Spleen (tissue), 7 donors: ENCODE data around the gene BFSP1.

Source experiments
- POLR2A ChIP-seq, 3 donors: fragments of 450-650 bp; IDR thresholded peaks; one replicate each; pipeline ENCODE4 v1.5.1; 2017; ENCODE audit warnings: antibody characterized with exemption in 3 of 3, mild to moderate bottlenecking in 1 of 3
- POLR2AphosphoS5 ChIP-seq, 3 donors: sonication (generic); formaldehyde crosslinking; IDR thresholded peaks; one replicate each; pipeline ENCODE4 v1.5.1; 2017; ENCODE audit warnings: antibody characterized with exemption in 3 of 3
- TF ChIP-seq, protein P1 (sequence below), 11 experiments: fragments of 200-600 bp in 7 of 11; fragments of 450-650 bp in 4 of 11; sonication (generic) in 4 of 11; IDR thresholded peaks in 8 of 11; conservative IDR thresholded peaks in 3 of 11; 1 replicate in 7 of 11; 2 replicates in 4 of 11; pipeline versions ENCODE4 v1.4.0 to v1.8.0; 2016 to 2021; ENCODE audit warnings: antibody characterized with exemption in 11 of 11, inconsistent platforms in 4 of 11, mild to moderate bottlenecking in 1 of 11
- donor health status: DM: no; HTN: no; CAD: no; lungs with moderate emphysema.
- donor health status: DM: no; HTN: no; CAD: no.
- donor health status: DM: no; HTN: no; CAD: no.

- TF ChIP-seq, protein P1, sequence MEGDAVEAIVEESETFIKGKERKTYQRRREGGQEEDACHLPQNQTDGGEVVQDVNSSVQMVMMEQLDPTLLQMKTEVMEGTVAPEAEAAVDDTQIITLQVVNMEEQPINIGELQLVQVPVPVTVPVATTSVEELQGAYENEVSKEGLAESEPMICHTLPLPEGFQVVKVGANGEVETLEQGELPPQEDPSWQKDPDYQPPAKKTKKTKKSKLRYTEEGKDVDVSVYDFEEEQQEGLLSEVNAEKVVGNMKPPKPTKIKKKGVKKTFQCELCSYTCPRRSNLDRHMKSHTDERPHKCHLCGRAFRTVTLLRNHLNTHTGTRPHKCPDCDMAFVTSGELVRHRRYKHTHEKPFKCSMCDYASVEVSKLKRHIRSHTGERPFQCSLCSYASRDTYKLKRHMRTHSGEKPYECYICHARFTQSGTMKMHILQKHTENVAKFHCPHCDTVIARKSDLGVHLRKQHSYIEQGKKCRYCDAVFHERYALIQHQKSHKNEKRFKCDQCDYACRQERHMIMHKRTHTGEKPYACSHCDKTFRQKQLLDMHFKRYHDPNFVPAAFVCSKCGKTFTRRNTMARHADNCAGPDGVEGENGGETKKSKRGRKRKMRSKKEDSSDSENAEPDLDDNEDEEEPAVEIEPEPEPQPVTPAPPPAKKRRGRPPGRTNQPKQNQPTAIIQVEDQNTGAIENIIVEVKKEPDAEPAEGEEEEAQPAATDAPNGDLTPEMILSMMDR (IDR thresholded peaks at IDR 0.05 in 8 of 11, conservative IDR thresholded peaks at IDR 0.05 in 3 of 11), result no peak
- no peak for TF ChIP-seq POLR2A (IDR thresholded peaks at IDR 0.05)
- TF ChIP-seq POLR2AphosphoS5 (IDR thresholded peaks at IDR 0.05), result no peak
Observed at GRCh38 chr20:17465236-17465635, 65.9 kb downstream of the BFSP1 start.
